ENCODE data around the gene CYP19A1.

CYP19A1 gene

GRCh38 chr15:51338496-51338895 is at the start of gene CYP19A1:
TSS of gene CYP19A1 (minus strand) at chr15:51338596. CDS start at chr15:51242912, 95,684 bp downstream.
- DNase-seq: no peak

GRCh38 chr15:51387699-51388041 is 49.3 kb upstream of the CYP19A1 start:
- no peak for DNase-seq

GRCh38 chr15:51386960-51387698 is 48.7 kb upstream of the CYP19A1 start:
- DNase-seq: no peak

GRCh38 chr15:51386486-51386885 is 48.1 kb upstream of the CYP19A1 start:
- DNase-seq: no peak

GRCh38 chr15:51386029-51386428 is 47.6 kb upstream of the CYP19A1 start:
- no peak for DNase-seq

- DNase-seq: no peak
Measured at GRCh38 chr15:51382787-51383186, 44.4 kb upstream of the CYP19A1 start.

- DNase-seq: no peak
Measured at GRCh38 chr15:51380999-51381806, 42.8 kb upstream of the CYP19A1 start.

- no peak for DNase-seq
Measured at GRCh38 chr15:51379390-51379789, 41.0 kb upstream of the CYP19A1 start.

- DNase-seq: no peak
Measured at GRCh38 chr15:51378406-51378805, 40.0 kb upstream of the CYP19A1 start.

- DNase-seq: no peak
Measured at GRCh38 chr15:51377038-51377786, 38.8 kb upstream of the CYP19A1 start.

- no peak for DNase-seq
Measured at GRCh38 chr15:51375966-51376640, 37.7 kb upstream of the CYP19A1 start.

- no peak for DNase-seq
Measured at GRCh38 chr15:51374131-51374530, 35.7 kb upstream of the CYP19A1 start.

GRCh38 chr15:51371266-51371665 is 32.9 kb upstream of the CYP19A1 start:
- DNase-seq: no peak

- DNase-seq: no peak
Measured at GRCh38 chr15:51369451-51369761, 31.0 kb upstream of the CYP19A1 start.

- DNase-seq: no peak
Measured at GRCh38 chr15:51368751-51369450, 30.5 kb upstream of the CYP19A1 start.

- DNase-seq: no peak
Measured at GRCh38 chr15:51368307-51368706, 29.9 kb upstream of the CYP19A1 start.

GRCh38 chr15:51367322-51367976 is 29.1 kb upstream of the CYP19A1 start:
- no peak for DNase-seq

- DNase-seq: no peak
Measured at GRCh38 chr15:51366920-51367319, 28.5 kb upstream of the CYP19A1 start.

- no peak for DNase-seq
Measured at GRCh38 chr15:51366071-51366470, 27.7 kb upstream of the CYP19A1 start.

- no peak for DNase-seq
Measured at GRCh38 chr15:51365417-51365816, 27.0 kb upstream of the CYP19A1 start.

GRCh38 chr15:51363383-51363782 is 25.0 kb upstream of the CYP19A1 start:
- no peak for DNase-seq

- no peak for DNase-seq
Measured at GRCh38 chr15:51359981-51360380, 21.6 kb upstream of the CYP19A1 start.
